Motor neuron (in vitro differentiated cells): Measurements from ENCODE around the gene ARHGAP26. TPM values are rescaled to one million over a fixed set of nuclear protein-coding genes. Genes with fewer than 3 reads are reported as not detected.

Source experiments
- ATAC-seq, 8 experiments: fragments of 200-7000 bp; cut with Tn5 transposase; replicated peaks in 6 of 8; 2 replicates each; pipeline ENCODE4 v1.8.0; 2021; ENCODE audit warnings: mild to moderate bottlenecking in 8 of 8, moderate library complexity in 8 of 8
- H3K27ac ChIP-seq, 2 donors: fragments of 250-450 bp; sonication (Bioruptor Pico); 2 replicates each; pipeline ENCODE4 v1.9.0; 2021; ENCODE audit warnings: antibody characterized with exemption in 2 of 2, mild to moderate bottlenecking in 2 of 2, moderate library complexity in 1 of 2
- H3K4me1 ChIP-seq, 2 donors: fragments of 250-450 bp; sonication (Bioruptor Pico); replicated peaks in 1 of 2; 2 replicates each; pipeline ENCODE4 v1.6.1; 2021; ENCODE audit warnings: antibody characterized with exemption in 2 of 2, mild to moderate bottlenecking in 2 of 2, moderate library complexity in 1 of 2
- H3K4me3 ChIP-seq, 5 donors: fragments of 250-450 bp; sonication (Bioruptor Pico); 2 replicates each; pipeline ENCODE4 v1.9.0; 2021; ENCODE audit warnings: antibody characterized with exemption in 5 of 5, mild to moderate bottlenecking in 5 of 5, moderate library complexity in 4 of 5
- WGBS, 10 experiments: fragments of 450-650 bp; shearing (Covaris generic); methylation state at CpG; one replicate each; pipeline ENCODE4 v1.0.0; 2022; 5-methylcytosine and 5-hydroxymethylcytosine counted together
- in situ Hi-C, 9 experiments: fragments of 400-800 bp; cut with MboI; loops; one replicate each; pipeline ENCODE4 v1.15.0; 2021; ENCODE audit warnings: low sequenced_read_pairs in 9 of 9, low pct_unique_long_range_greater_than_20kb in 2 of 9; ENCODE audit not compliant: unreplicated experiment in 9 of 9
- total RNA-seq, 8 experiments: library from RNA; unstranded; fragments of 300-600 nt; gene quantifications; 2 replicates each; pipeline versions ENCODE4 v1.2.3 to v1.2.4, GENCODE V29; 2022

Gene ARHGAP26
- total RNA-seq, 8 experiments from 2014 or later, result 1.3 to 14.2 (median 7.0) TPM

DNA sequence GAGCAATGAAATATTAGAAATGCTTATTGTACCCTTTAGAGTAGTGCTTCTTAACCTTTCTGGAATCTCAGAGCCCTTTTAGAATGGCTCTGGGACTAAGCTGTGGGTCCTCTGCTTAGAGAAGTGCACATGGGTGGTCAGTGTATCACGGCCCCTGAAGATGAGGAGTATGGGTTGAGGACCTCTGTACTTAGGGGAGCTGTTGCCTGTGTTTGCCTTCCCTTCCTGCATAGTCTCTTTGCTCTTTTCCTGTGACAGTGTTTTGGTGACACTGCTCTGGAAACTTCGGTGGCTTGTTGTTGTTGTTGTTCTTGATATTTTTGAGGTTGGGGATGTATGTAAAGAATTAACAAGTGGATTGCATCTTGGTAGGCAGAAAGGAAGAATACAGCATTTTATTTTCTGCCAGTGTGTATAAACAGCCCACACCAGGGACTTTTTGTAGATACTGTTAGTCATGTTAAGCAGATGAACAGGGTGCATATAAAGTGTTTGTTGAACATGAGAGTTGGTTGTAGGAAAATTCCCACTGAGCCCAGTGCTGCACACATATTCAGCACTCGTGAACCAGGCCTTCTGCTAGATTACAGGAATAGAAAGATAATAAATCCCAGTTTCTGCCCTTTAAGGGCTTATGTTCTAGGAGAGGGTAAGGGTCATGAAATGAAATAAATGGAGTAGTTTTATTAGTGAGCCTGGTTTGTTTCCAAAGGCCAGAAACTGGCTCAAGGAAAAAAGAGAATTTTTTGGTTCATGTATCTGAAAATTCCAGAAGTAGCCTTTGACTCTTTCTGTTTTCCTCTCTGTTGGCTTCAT, 199.7 kb downstream of the ARHGAP26 start:
- ATAC-seq, result no peak
- in situ Hi-C loops, result no loop called here
- Histone ChIP-seq H3K27ac (no peak overlapping the region), H3K4me3 (no peak overlapping the region), H3K4me1 (no peaks in the 10 kb centered on the region)
- WGBS, 10 experiments, result 73 to 100% (median 96%) methylated on average over 1 to 3 of the region's 3 CpGs; no CpG with 5 or more reads in 2 of the 10 experiments

DNA sequence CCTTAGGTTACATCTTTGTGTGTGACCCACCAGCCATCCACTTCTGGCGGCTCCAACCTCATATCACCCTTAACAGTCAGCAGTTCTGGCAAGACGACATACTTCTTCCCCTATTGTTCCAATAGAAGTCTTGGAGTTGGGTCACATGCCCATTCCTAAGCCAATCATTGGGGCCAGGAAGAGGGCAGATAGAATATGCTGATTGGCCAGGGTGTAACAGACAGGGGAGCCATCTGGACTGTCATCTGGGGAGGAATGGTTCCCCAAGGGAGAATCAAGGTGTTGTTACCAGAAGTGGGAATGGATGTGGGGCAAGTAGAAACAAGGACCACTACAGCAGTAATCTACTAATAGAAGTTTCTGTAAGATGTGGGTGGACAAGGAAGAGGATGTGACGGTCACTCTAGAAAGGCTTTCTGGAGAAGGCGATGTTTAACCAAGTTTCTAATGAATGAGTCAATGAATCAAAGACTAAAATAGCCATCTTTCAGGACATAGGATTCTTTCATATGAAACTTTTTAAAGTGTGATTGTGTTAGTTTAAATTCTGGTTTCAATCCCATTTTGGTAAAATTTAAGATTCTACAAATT, 200.4 kb downstream of the ARHGAP26 start:
- in situ Hi-C loops, result no loop called here
- Histone ChIP-seq H3K4me3 (no peak overlapping the region), H3K27ac (no peak overlapping the region), H3K4me1 (no peaks in the 10 kb centered on the region)
- WGBS, 10 experiments, result 80 to 100% (median 90%) methylated on average over 1 to 3 of the region's 4 CpGs; no CpG with 5 or more reads in 4 of the 10 experiments
- ATAC-seq, result no peak

DNA sequence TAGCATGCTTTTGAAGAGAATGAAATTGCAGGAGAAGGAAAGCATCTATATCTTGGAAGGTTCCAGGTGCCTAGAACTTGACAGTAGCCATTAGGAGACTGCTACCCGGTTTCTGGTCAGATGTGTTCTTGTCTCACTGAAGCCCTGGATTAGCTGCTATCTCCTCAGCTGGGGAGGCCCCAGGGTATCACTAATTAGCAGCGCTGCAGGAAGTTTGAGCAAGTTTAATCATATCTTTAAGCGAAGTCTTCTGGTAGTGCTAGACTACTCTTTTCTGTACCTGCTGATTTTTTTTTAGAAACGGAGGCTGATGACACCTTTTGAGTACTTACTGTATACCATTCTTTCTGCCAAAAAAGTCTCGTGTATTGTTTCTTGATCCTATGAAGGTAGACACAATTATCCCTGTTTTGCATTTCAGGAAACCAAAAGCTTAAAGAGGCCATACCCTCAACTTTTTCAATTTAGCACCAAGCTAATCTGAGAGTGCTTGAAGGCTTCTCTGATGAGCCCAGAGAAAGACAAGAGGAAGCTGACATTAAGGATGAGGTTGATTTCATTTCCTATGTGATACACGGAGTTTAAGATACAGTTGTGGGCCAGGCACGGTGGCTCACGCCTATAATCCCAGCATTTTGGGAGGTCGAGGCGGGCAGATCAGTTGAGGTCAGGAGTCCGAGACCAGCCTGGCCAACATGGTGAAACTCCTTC, 201.3 kb downstream of the ARHGAP26 start:
- ATAC-seq, result no peak
- in situ Hi-C loops, result no loop called here
- Histone ChIP-seq H3K27ac (no peak overlapping the region), H3K4me3 (no peak overlapping the region), H3K4me1 (no peaks in the 10 kb centered on the region)
- 82 to 100% (median 95%) methylated on average over 1 to 10 of the region's 11 CpGs for WGBS, 10 experiments

DNA sequence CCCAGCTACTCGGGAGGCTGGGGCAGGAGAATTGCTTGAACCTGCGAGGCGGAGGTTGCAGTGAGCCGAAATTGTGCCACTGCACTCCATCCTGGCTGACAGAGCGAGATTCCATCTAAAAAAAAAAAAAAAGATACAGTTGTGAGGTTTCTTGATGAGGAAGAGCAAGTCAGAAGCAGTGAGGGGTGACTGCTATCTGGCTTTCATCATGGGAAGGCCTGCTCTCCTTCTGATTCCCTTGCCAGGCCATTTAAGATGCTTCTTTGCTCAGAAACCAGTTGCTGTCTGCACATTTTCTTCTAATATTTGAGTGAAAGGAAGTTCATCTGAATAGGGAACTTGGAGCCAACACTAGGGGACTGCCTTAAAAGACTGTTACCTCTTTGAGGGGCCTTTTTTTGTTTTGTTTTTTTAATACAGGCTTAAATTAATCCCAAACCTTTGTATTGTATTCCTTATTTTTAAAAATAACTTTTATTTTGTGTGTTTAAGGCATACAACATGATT, 201.9 kb downstream of the ARHGAP26 start:
- H3K4me3 ChIP-seq, result no peak overlapping the region
- in situ Hi-C loops, result no loop called here
- no peaks in the 10 kb centered on the region for H3K4me1 ChIP-seq
- 93 to 100% (median 99%) methylated on average over 1 to 5 of the region's 5 CpGs; no CpG with 5 or more reads in 4 of the 10 experiments for WGBS, 10 experiments
- H3K27ac ChIP-seq, result no peak overlapping the region
- ATAC-seq, result no peak

DNA sequence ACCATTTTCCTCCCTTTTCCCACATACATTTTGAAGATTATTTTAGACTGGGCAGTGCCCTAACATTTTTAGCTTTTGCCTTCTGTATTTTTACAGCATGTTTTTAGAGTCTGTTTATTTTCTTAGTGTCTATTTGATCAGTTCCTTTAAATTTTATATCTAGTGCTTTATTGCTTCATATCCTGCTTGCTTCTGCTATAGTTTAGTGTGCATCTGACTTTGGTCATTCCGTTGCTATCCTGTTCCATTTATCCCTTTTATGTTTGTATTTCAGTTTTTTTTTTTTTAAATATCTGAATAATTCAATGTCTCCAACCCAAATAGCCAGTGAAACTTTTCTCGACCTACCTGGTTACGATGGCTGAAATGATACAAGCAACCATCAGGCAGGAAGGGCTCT, 203.8 kb downstream of the ARHGAP26 start:
- ATAC-seq, result no peak
- no peaks in the 10 kb centered on the region for H3K4me1 ChIP-seq
- in situ Hi-C loops, result no loop called here
- H3K4me3 ChIP-seq, result no peak overlapping the region
- no peak overlapping the region for H3K27ac ChIP-seq
- 82 to 100% (median 89%) methylated on average over 2 to 3 of the region's 3 CpGs for WGBS, 10 experiments

DNA sequence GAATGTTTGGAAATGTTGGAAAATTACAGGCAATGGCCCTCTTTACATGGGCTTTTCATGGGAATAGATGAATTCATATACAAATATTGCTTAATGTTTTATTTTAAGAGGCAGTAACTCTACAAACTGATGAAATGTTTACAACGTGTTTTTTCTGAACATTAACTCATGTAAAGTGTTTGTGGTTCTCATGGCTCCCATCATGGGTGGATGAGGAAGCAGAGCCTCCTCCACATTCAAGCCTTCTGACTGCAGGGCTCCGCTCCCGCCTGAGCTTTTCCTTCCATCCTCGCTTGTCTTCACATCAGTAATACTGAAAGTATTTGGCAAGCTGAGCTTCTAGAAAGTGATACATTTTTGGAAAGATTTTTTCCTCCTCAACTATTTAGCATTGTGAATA, 204.2 kb downstream of the ARHGAP26 start:
- no peak for ATAC-seq
- no peak overlapping the region for H3K4me3 ChIP-seq
- in situ Hi-C loops, result no loop called here
- H3K27ac ChIP-seq, result no peak overlapping the region
- 0 to 100% (median 86%) methylated on average over 1 to 4 of the region's 4 CpGs; no CpG with 5 or more reads in 1 of the 10 experiments for WGBS, 10 experiments
- H3K4me1 ChIP-seq, result no peaks in the 10 kb centered on the region

DNA sequence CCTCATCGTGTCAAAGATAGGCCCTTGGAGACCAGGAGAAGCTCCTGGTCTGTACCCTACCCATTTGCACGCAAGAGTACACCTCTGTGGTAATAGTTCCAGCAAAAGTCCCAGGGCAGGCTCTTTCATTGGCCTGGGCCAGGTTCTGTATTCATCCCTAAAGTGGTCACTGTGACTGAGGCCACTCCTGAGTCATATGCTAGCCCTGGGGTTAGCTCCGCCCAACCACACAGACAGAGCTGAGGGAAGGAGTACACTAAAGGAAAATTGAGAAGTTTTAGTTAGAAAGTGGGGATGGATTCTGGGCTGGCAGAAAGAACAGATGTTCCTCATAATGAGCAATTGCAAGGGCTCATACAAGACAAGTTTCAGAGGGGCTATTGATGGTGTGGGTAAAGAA, 206.7 kb downstream of the ARHGAP26 start:
- in situ Hi-C loops, result no loop called here
- WGBS, 10 experiments, result 81 to 100% (median 87%) methylated on average over 1 to 3 of the region's 3 CpGs; no CpG with 5 or more reads in 6 of the 10 experiments
- H3K4me1 ChIP-seq, result peaks cover 0 to 4% of the 10 kb centered on the region in 2 donors
- H3K27ac ChIP-seq, result no peak overlapping the region
- peak in 2 of 8 experiments; percentile 70 to 77 for ATAC-seq
- no peak overlapping the region for H3K4me3 ChIP-seq

DNA sequence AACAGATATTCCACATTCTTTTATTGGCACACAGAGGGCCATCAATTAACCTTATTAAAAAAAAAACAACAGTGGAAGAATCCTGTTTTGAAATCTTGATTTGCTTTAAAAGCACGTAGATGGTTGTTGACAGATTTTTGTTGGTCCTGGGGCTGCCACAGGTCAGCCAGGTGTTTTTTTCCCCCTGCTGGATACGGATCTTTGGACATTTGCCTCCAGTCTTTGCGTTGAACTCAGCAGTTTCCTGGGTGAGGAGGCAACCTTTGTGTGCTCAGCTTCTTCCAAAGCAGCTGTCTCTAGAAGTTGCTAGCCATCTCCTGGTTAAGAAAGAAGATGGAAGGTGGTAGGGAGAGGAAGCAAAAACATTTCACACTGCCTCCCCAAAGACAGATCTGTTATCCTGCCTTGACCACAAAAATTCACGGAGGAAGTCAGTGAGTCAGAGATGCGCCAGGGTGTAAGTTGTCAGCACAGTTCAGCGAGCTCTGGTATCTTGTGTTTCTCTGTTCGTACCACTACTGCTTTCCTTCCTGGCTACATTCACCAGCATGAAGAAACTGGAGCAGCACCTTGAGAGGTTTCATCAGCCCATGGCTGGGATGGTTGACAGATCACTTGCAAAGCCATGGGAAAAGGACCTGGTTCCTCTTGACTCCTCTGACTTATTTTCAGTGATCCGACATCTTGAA, 207.3 kb downstream of the ARHGAP26 start:
- 53 to 100% (median 94%) methylated on average over 1 to 7 of the region's 8 CpGs for WGBS, 10 experiments
- Histone ChIP-seq H3K4me1 (peaks cover 0 to 5% of the 10 kb centered on the region in 2 donors), H3K4me3 (no peak overlapping the region), H3K27ac (no peak overlapping the region)
- peak in 1 of 8 experiments; percentile 24 for ATAC-seq
- in situ Hi-C loops, result no loop called here

DNA sequence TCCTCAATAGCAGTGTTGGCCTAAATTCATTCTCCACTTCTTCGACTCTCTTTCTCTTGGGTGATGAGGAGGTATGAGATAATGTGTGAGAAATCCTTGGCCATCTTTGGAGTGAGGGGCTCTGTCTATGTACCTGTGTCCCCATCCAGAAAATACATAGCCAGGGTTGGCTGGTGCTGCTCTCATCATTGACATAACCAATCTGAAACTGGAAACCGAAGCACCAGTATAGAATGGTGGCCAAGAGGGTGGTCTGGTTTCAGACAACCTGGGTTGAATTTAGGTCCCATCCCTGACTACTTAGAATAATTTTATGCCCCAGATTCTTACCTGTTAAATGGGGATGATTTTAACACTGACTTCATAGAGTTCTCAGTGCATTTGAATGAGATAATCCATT, 208.1 kb downstream of the ARHGAP26 start:
- Histone ChIP-seq H3K27ac (no peak overlapping the region), H3K4me3 (no peak overlapping the region), H3K4me1 (peaks cover 0 to 5% of the 10 kb centered on the region in 2 donors)
- in situ Hi-C loops, result no loop called here
- no peak for ATAC-seq
- WGBS, 10 experiments, result 67 to 100% (median 100%) methylated on average over 1 to 2 of the region's 2 CpGs; no CpG with 5 or more reads in 3 of the 10 experiments

DNA sequence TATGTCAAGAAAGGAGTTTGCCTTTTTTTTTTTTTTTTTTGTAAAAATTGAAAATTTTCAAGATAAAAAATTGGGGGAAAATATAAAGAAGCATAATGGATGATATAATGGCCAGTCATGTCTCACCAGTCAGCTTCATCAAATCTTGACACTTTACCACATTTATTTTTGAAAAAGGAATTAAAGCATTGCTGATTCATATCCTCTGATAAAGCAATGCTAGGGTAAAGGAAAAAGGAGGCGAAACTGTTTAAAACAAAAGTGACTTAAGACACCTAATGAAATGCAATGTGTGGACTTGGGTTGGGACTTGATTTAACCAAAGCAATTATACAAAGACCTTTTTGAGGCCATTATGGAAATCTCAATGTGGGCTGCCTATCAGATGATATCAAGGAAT, 208.5 kb downstream of the ARHGAP26 start:
- no peak overlapping the region for H3K4me3 ChIP-seq
- no peak for ATAC-seq
- peaks cover 0 to 5% of the 10 kb centered on the region in 2 donors for H3K4me1 ChIP-seq
- in situ Hi-C loops, result no loop called here
- H3K27ac ChIP-seq, result no peak overlapping the region
- 83 to 100% (median 96%) methylated on average over 1 of the region's 1 CpG for WGBS, 10 experiments

DNA sequence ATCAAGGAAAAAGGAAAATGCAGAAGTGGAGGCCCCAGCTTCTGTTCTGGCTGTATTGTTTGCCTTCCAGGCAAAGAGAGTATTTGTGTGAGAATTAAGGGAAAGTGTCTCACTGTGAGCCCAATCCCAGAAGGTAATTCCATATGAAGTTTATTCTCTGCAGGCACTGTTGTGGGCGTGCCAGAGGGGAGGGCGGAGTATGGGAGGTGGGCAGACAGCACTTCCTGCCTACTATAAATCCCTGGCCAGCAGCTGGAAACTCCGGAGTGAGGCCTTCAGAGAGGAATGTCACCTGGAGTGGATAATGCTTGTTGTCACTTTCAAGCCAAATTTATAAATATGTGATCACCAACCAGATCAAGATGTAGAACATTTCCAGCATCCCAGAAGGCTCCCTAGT, 209.5 kb downstream of the ARHGAP26 start:
- no peak overlapping the region for H3K27ac ChIP-seq
- peak in 2 of 8 experiments; percentile 23 to 70 for ATAC-seq
- in situ Hi-C loops, result no loop called here
- H3K4me3 ChIP-seq, result no peak overlapping the region
- H3K4me1 ChIP-seq, result peaks cover 0 to 5% of the 10 kb centered on the region in 2 donors
- 20 to 85% (median 79%) methylated on average over 2 to 3 of the region's 3 CpGs; no CpG with 5 or more reads in 4 of the 10 experiments for WGBS, 10 experiments

DNA sequence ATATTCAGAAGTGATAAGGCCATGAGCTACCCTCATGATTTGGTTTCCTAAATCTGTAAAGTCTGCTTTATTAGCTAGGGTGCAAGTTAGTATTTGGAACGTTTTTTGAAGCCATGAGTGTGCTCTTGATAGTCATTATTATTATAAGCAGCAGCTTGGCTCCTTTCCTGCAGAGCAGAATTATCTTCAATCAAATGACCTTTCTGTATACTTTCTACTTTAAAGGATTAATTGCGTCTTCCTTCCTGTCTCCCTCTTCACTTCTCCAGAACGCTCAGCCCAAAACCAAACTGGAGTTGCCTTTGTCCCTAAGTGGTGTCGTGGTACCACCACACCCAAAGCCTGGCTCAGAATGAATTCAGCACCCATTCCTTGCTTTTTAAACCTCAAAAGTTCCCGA, 211.3 kb downstream of the ARHGAP26 start:
- peaks cover 0 to 5% of the 10 kb centered on the region in 2 donors for H3K4me1 ChIP-seq
- 3 to 86% (median 71%) methylated on average over 2 to 5 of the region's 5 CpGs; no CpG with 5 or more reads in 2 of the 10 experiments for WGBS, 10 experiments
- in situ Hi-C loops, result no loop called here
- no peak overlapping the region for H3K27ac ChIP-seq
- no peak for ATAC-seq
- no peak overlapping the region for H3K4me3 ChIP-seq
